HG02973 (cell line): Measurements from ENCODE around the gene NFATC1.

Experiments
- ATAC-seq: cut with Tn5 transposase; IDR thresholded peaks from one replicate; pipeline ENCODE4 v1.9.1; 2021; ENCODE audit warnings: moderate library complexity; ENCODE audit not compliant: unreplicated experiment

The NFATC1 gene

GRCh38 chr18:79453816-79454735, 58.3 kb downstream of the NFATC1 start:
- no peak for ATAC-seq

GRCh38 chr18:79455261-79455660, 59.5 kb downstream of the NFATC1 start:
- ATAC-seq = no peak

- no peak for ATAC-seq
Measured at GRCh38 chr18:79456105-79456980, 60.6 kb downstream of the NFATC1 start.

GRCh38 chr18:79457239-79457638, 61.5 kb downstream of the NFATC1 start:
- ATAC-seq = no peak

- no peak for ATAC-seq
Measured at GRCh38 chr18:79457652-79458051, 61.9 kb downstream of the NFATC1 start.

- ATAC-seq = no peak
Measured at GRCh38 chr18:79458131-79458838, 62.6 kb downstream of the NFATC1 start.

GRCh38 chr18:79458917-79459803, 63.4 kb downstream of the NFATC1 start:
- ATAC-seq = no peak

- ATAC-seq = no peak
Measured at GRCh38 chr18:79459946-79460480, 64.3 kb downstream of the NFATC1 start.

- ATAC-seq = peak; percentile 54
Measured at GRCh38 chr18:79460481-79461300, 65.0 kb downstream of the NFATC1 start.

GRCh38 chr18:79461627-79462026, 65.9 kb downstream of the NFATC1 start:
- ATAC-seq = no peak

GRCh38 chr18:79463424-79463960, 67.8 kb downstream of the NFATC1 start:
- ATAC-seq = no peak

- ATAC-seq = peak; percentile 65
Measured at GRCh38 chr18:79465392-79465991, 69.8 kb downstream of the NFATC1 start.

- peak; percentile 60 for ATAC-seq
Measured at GRCh38 chr18:79466591-79466990, 70.9 kb downstream of the NFATC1 start.

- ATAC-seq = no peak
Measured at GRCh38 chr18:79467126-79467525, 71.4 kb downstream of the NFATC1 start.

- ATAC-seq = no peak
Measured at GRCh38 chr18:79468119-79468789, 72.5 kb downstream of the NFATC1 start.

GRCh38 chr18:79469309-79469708, 73.6 kb downstream of the NFATC1 start:
- ATAC-seq = no peak

GRCh38 chr18:79469751-79470505, 74.2 kb downstream of the NFATC1 start:
- no peak for ATAC-seq
